ENCODE data around the gene TYR.
"Not testable (repeated sequence)": the region's sequence is repeated elsewhere in the genome, so short reads cannot be mapped to it uniquely, and the experiment has no call there.

TYR gene

GRCh38 chr11:89342880-89343572, 165.4 kb downstream of the TYR start:
- H3K4me2 ChIP-seq (ENCODE audit: low read depth, low read length, poor library complexity, severe bottlenecking); H3K9me3 ChIP-seq (ENCODE audit: insufficient read depth, low read length); H3K27me3 ChIP-seq (ENCODE audit: low read length); H3K27ac ChIP-seq (ENCODE audit: low read depth, low read length); H3K9ac ChIP-seq (ENCODE audit: low read length); H3F3A ChIP-seq (ENCODE audit: insufficient read depth); H2AFZ ChIP-seq (ENCODE audit: low read depth, low read length, severe bottlenecking); H3K79me2 ChIP-seq (ENCODE audit: insufficient read depth, low read length); H3K36me3 ChIP-seq (ENCODE audit: low read length); H3K9me2 ChIP-seq (replicated peaks; ENCODE audit: insufficient read depth, low read length); H4K20me1 ChIP-seq (ENCODE audit: low read depth, low read length); H3K4me3 ChIP-seq (ENCODE audit: insufficient read depth, low read length, poor library complexity, severe bottlenecking): not testable (repeated sequence)
